ENCODE data around the gene HESX1. TPM values are rescaled to one million over a fixed set of nuclear protein-coding genes. Genes with fewer than 3 reads are reported as not detected.

Gene HESX1
- total and polyA plus RNA-seq, 3 donors from 2014 or later, result 6.4 to 9.1 (median 7.9) TPM

DNA sequence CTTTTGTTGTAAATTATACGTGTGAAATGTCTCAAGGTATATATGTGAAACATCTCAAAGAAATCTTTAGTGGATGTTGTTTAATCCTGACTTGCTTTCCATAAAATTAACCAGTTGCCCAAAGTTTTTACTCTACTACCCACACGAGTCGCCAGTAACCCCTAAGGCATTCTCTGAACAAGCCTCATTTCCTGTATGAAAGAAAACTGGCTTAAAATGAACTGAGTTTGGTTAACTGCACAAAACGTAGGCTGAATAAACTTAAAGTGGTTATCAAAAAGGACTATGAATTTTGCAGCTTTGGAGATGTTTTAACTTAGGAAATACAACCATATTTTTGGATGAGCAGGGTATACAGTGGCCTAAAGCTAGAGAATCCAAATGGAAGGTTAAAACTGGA is 25.1 kb upstream of the HESX1 start:
- Histone ChIP-seq H3K4me1 (peaks cover 8% of the 10 kb centered on the region), H3K36me3 (ENCODE audit: low read depth, missing control alignments) (no peaks in the 10 kb centered on the region), H3K27ac (no peak overlapping the region), H3K27me3 (no peaks in the 10 kb centered on the region), H3K9me3 (no peaks in the 10 kb centered on the region), H3K4me3 (no peak overlapping the region)
- DNase-seq, result no peak
- no peak for TF ChIP-seq POLR2A (IDR thresholded peaks at IDR 0.05)
- TF ChIP-seq, protein P1, sequence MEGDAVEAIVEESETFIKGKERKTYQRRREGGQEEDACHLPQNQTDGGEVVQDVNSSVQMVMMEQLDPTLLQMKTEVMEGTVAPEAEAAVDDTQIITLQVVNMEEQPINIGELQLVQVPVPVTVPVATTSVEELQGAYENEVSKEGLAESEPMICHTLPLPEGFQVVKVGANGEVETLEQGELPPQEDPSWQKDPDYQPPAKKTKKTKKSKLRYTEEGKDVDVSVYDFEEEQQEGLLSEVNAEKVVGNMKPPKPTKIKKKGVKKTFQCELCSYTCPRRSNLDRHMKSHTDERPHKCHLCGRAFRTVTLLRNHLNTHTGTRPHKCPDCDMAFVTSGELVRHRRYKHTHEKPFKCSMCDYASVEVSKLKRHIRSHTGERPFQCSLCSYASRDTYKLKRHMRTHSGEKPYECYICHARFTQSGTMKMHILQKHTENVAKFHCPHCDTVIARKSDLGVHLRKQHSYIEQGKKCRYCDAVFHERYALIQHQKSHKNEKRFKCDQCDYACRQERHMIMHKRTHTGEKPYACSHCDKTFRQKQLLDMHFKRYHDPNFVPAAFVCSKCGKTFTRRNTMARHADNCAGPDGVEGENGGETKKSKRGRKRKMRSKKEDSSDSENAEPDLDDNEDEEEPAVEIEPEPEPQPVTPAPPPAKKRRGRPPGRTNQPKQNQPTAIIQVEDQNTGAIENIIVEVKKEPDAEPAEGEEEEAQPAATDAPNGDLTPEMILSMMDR (IDR thresholded peaks at IDR 0.05), result no peak
- intact Hi-C loops (cut with DNase I; ENCODE audit: low total_unique reads), result no loop called here
- WGBS, 2 donors, result 66 to 79% methylated on average over 4 of the region's 4 CpGs

- no peak for TF ChIP-seq POLR2A (IDR thresholded peaks at IDR 0.05)
- TF ChIP-seq, protein P1 (IDR thresholded peaks at IDR 0.05), result peak in 1 of 3 experiments; percentile 15
Measured at GRCh38 chr3:57221883-57222282, 22.1 kb upstream of the HESX1 start.

DNA sequence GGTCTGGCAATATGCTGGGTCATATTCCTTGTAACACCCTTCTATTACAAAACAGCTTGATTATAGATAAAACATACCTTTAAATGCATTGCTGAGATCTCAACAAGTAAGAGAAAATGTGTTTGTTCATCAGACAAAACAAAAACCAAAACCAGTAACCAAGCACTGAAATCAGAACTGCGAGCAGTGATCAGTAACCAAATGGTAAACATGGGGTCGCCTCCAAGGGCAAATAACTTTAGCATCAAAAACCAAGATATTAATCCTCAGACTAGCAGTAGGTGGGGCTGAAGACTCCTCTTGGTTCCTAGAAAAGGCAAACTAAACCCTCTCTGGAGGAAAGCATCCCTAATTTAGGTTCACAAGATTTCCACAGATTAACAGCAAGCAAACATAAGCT is 6.6 kb upstream of the HESX1 start:
- no peak for DNase-seq
- Histone ChIP-seq H3K9me3 (no peaks in the 10 kb centered on the region), H3K27me3 (no peaks in the 10 kb centered on the region), H3K27ac (no peak overlapping the region), H3K36me3 (ENCODE audit: low read depth, missing control alignments) (no peaks in the 10 kb centered on the region), H3K4me1 (no peaks in the 10 kb centered on the region), H3K4me3 (no peak overlapping the region)
- intact Hi-C loops (cut with DNase I; ENCODE audit: low total_unique reads), result no loop called here
- WGBS, 2 donors, result 82 to 91% methylated on average over 2 of the region's 2 CpGs
- TF ChIP-seq POLR2A (IDR thresholded peaks at IDR 0.05), result no peak
- TF ChIP-seq, protein P1 (IDR thresholded peaks at IDR 0.05), result no peak

More at GRCh38 chr3:57221883-57222282, 22.1 kb upstream of the HESX1 start:
- no peak for DNase-seq
- Histone ChIP-seq H3K36me3 (ENCODE audit: low read depth, missing control alignments) (no peaks in the 10 kb centered on the region), H3K27ac (no peak overlapping the region), H3K9me3 (no peaks in the 10 kb centered on the region), H3K4me1 (peaks cover 3% of the 10 kb centered on the region), H3K4me3 (no peak overlapping the region), H3K27me3 (no peaks in the 10 kb centered on the region)
- intact Hi-C loops (cut with DNase I; ENCODE audit: low total_unique reads), result no loop called here
- 61 to 73% methylated on average over 2 of the region's 2 CpGs for WGBS, 2 donors

- WGBS, 2 donors, result 88 to 93% methylated on average over 4 of the region's 4 CpGs
- intact Hi-C loops (cut with DNase I; ENCODE audit: low total_unique reads), result no loop called here
- no peak overlapping the region for H3K4me3 ChIP-seq
- H3K36me3 ChIP-seq (ENCODE audit: low read depth, missing control alignments), result no peaks in the 10 kb centered on the region
- H3K4me1 ChIP-seq, result no peaks in the 10 kb centered on the region
- H3K27me3 ChIP-seq, result no peaks in the 10 kb centered on the region
- TF ChIP-seq POLR2A (IDR thresholded peaks at IDR 0.05), result no peak
- TF ChIP-seq, protein P1 (IDR thresholded peaks at IDR 0.05), result no peak
- no peak for DNase-seq
- no peak overlapping the region for H3K27ac ChIP-seq
- H3K9me3 ChIP-seq, result no peaks in the 10 kb centered on the region
Measured at GRCh38 chr3:57194641-57195040, 5.1 kb downstream of the HESX1 start.

DNA sequence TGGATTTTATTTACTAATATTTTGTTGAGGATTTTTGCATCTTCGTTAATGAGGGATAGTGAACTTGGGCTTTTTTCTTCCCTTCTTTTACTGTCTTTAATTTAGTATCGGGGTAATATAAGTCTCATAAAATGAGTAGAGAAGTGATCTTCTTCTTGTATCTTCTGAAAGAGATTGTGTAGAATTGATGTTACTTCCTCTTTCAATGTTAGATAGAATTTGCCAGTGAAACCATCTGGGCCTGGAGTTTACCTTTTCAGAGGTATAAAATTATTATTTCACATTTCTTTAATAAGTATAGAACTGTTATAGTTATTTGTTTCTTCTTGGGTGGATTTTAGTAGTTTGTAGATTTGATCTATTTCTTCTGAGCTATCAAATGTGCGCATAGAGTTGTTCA is 7.8 kb downstream of the HESX1 start:
- H3K9me3 ChIP-seq, result no peaks in the 10 kb centered on the region
- no peak overlapping the region for H3K4me3 ChIP-seq
- TF ChIP-seq, protein P1 (IDR thresholded peaks at IDR 0.05), result no peak
- no peak for TF ChIP-seq POLR2A (IDR thresholded peaks at IDR 0.05)
- no peak overlapping the region for H3K27ac ChIP-seq
- WGBS, 2 donors, result 93 to 96% methylated on average over 3 of the region's 3 CpGs
- DNase-seq, result no peak
- intact Hi-C loops (cut with DNase I; ENCODE audit: low total_unique reads), result no loop called here
- H3K4me1 ChIP-seq, result no peaks in the 10 kb centered on the region
- no peaks in the 10 kb centered on the region for H3K27me3 ChIP-seq
- no peaks in the 10 kb centered on the region for H3K36me3 ChIP-seq (ENCODE audit: low read depth, missing control alignments)
